ENCODE measurements around the gene DECR2.

DECR2 gene

DNA sequence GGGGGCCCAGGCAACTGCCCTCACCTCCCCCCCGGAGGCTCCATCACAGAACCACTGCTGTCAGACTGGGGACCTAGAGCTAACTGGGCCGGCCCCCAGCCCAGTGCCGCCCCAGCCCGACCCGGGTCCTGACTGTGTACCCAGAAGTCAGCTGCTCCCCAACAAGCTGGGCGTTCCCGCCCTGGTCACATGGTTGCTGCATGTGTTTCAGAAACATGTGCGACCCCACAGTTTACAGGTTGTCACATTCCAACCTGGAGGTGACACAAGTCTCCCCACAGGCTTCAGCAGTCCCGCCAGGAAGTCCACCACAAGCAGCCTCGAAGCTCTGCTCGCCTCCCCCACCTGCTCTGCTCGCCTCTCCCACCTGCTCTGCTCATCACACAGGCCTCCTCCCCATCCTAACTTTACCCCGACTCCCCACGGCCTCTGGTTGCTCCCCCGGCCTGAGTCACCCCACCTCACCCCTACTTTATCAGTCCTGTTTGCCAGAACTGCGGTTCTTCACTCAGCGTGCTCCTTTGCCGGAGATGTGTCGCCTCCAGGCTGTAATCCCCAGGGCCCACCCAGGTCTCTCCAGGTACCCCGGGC is 32.3 kb upstream of the DECR2 start:
- H3K4me3 ChIP-seq (ENCODE audit: insufficient read depth in 1 of 2, low read depth in 1 of 2, low read length in 2 of 2), result peak overlapping the region in 1 of 2 experiments; percentile 75
- no peak overlapping the region for H2AK5ac ChIP-seq (ENCODE audit: low read length, severe bottlenecking)
- no peak for DNase-seq
- H3K27ac ChIP-seq (ENCODE audit: low read length, poor library complexity, severe bottlenecking), result no peak overlapping the region
- 93% methylated on average over 20 of the region's 20 CpGs for WGBS
- H3K23ac ChIP-seq (ENCODE audit: low read length in 2 of 2), result peak overlapping the region in 1 of 2 experiments; percentile 79
- no peak overlapping the region for H4K8ac ChIP-seq (ENCODE audit: low read length)
- peak overlapping the region; percentile 66 for H3K4me2 ChIP-seq (ENCODE audit: low read length, poor library complexity, severe bottlenecking)
- peaks cover 18% of the 10 kb centered on the region for H3K79me1 ChIP-seq (replicated peaks; ENCODE audit: low read length, poor library complexity, severe bottlenecking)
- no peak overlapping the region for H3K14ac ChIP-seq (ENCODE audit: low read length in 2 of 2)
- H2AFZ ChIP-seq (ENCODE audit: low read depth, low read length), result no peak overlapping the region
- no peak overlapping the region for H4K91ac ChIP-seq (ENCODE audit: low read length)
- no peak overlapping the region for H2BK120ac ChIP-seq (ENCODE audit: low read depth, low read length)
- H2BK5ac ChIP-seq (ENCODE audit: low read depth, low read length, poor library complexity, severe bottlenecking), result no peak overlapping the region
- no peak overlapping the region for H3K4ac ChIP-seq (ENCODE audit: low read depth in 1 of 2, low read length in 2 of 2)
- no peak overlapping the region for H2BK12ac ChIP-seq (ENCODE audit: low read length in 2 of 2)
- peaks cover 58 to 78% of the 10 kb centered on the region in 2 experiments for H3K36me3 ChIP-seq (ENCODE audit: control insufficient read depth in 1 of 2, insufficient read depth in 2 of 2, low read depth in 1 of 2, low read length in 2 of 2)
- H3K4me1 ChIP-seq (ENCODE audit: control insufficient read depth, insufficient read depth, low read depth, low read length), result peaks cover 25% of the 10 kb centered on the region
- no peaks in the 10 kb centered on the region for H3K9me3 ChIP-seq (ENCODE audit: control insufficient read depth, low read length)
- no peak overlapping the region for H2BK15ac ChIP-seq (ENCODE audit: low read depth, poor library complexity, severe bottlenecking)
- no peak overlapping the region for H3K18ac ChIP-seq (ENCODE audit: low read depth in 1 of 2, low read length in 2 of 2)
- peak overlapping the region; percentile 62 for H3K9ac ChIP-seq (ENCODE audit: low read length)
- H3K27me3 ChIP-seq (ENCODE audit: control insufficient read depth in 1 of 2, insufficient read depth in 1 of 2, low read length in 2 of 2), result peaks cover 4 to 6% of the 10 kb centered on the region in 2 experiments

GRCh38 chr16:369866-370436 is 31.7 kb upstream of the DECR2 start:
- Histone ChIP-seq H3K9me3 (ENCODE audit: control insufficient read depth, low read length) (no peaks in the 10 kb centered on the region), H3K27ac (ENCODE audit: low read length, poor library complexity, severe bottlenecking) (no peak overlapping the region), H2AK5ac (ENCODE audit: low read length, severe bottlenecking) (no peak overlapping the region), H3K18ac (ENCODE audit: low read depth in 1 of 2, low read length in 2 of 2) (no peak overlapping the region), H3K4me2 (ENCODE audit: low read length, poor library complexity, severe bottlenecking) (peak overlapping the region; percentile 66), H3K4me3 (ENCODE audit: insufficient read depth in 1 of 2, low read depth in 1 of 2, low read length in 2 of 2) (peak overlapping the region; percentile 53 to 75), H3K14ac (ENCODE audit: low read length in 2 of 2) (peak overlapping the region in 1 of 2 experiments; percentile 83), H4K8ac (ENCODE audit: low read length) (no peak overlapping the region), H3K4ac (ENCODE audit: low read depth in 1 of 2, low read length in 2 of 2) (peak overlapping the region in 1 of 2 experiments; percentile 56), H2BK120ac (ENCODE audit: low read depth, low read length) (no peak overlapping the region), H2AFZ (ENCODE audit: low read depth, low read length) (no peak overlapping the region), H3K9ac (ENCODE audit: low read length) (peak overlapping the region; percentile 62), H2BK15ac (ENCODE audit: low read depth, poor library complexity, severe bottlenecking) (no peak overlapping the region), H2BK12ac (ENCODE audit: low read length in 2 of 2) (peak overlapping the region in 1 of 2 experiments; percentile 3), H3K36me3 (ENCODE audit: control insufficient read depth in 1 of 2, insufficient read depth in 2 of 2, low read depth in 1 of 2, low read length in 2 of 2) (peaks cover 64 to 79% of the 10 kb centered on the region in 2 experiments), H3K27me3 (ENCODE audit: control insufficient read depth in 1 of 2, insufficient read depth in 1 of 2, low read length in 2 of 2) (no peaks in the 10 kb centered on the region), H3K79me1 (replicated peaks; ENCODE audit: low read length, poor library complexity, severe bottlenecking) (peaks cover 18% of the 10 kb centered on the region), H3K4me1 (ENCODE audit: control insufficient read depth, insufficient read depth, low read depth, low read length) (peaks cover 21% of the 10 kb centered on the region), H2BK5ac (ENCODE audit: low read depth, low read length, poor library complexity, severe bottlenecking) (no peak overlapping the region), H4K91ac (ENCODE audit: low read length) (peak overlapping the region; percentile 19), H3K23ac (ENCODE audit: low read length in 2 of 2) (peak overlapping the region in 1 of 2 experiments; percentile 9)
- DNase-seq, result no peak
- 46% methylated on average over 21 of the region's 44 CpGs for WGBS

GRCh38 chr16:370443-370842 is 31.2 kb upstream of the DECR2 start, which contains the start of gene MRPL28:
TSS of gene MRPL28 (minus strand) at chr16:370538. CDS start at chr16:370218, 320 bp downstream.
- H3K9me3 ChIP-seq (ENCODE audit: control insufficient read depth, low read length), result no peaks in the 10 kb centered on the region
- H2BK12ac ChIP-seq (ENCODE audit: low read length in 2 of 2), result peak within 1 kb of the TSS in 1 of 2 experiments; percentile 3
- H3K79me1 ChIP-seq (replicated peaks; ENCODE audit: low read length, poor library complexity, severe bottlenecking), result peaks cover 18% of the 10 kb centered on the region
- no peak within 1 kb of the TSS for H2BK5ac ChIP-seq (ENCODE audit: low read depth, low read length, poor library complexity, severe bottlenecking)
- peak within 1 kb of the TSS; percentile 59 for H2AK5ac ChIP-seq (ENCODE audit: low read length, severe bottlenecking)
- peaks cover 67 to 83% of the 10 kb centered on the region in 2 experiments for H3K36me3 ChIP-seq (ENCODE audit: control insufficient read depth in 1 of 2, insufficient read depth in 2 of 2, low read depth in 1 of 2, low read length in 2 of 2)
- H3K27me3 ChIP-seq (ENCODE audit: control insufficient read depth in 1 of 2, insufficient read depth in 1 of 2, low read length in 2 of 2), result no peaks in the 10 kb centered on the region
- H2AFZ ChIP-seq (ENCODE audit: low read depth, low read length), result no peak within 1 kb of the TSS
- H3K4me1 ChIP-seq (ENCODE audit: control insufficient read depth, insufficient read depth, low read depth, low read length), result peaks cover 21% of the 10 kb centered on the region
- no peak within 1 kb of the TSS for H2BK120ac ChIP-seq (ENCODE audit: low read depth, low read length)
- no peak within 1 kb of the TSS for H2BK15ac ChIP-seq (ENCODE audit: low read depth, poor library complexity, severe bottlenecking)
- H3K9ac ChIP-seq (ENCODE audit: low read length), result peak within 1 kb of the TSS; percentile 80
- peak within 1 kb of the TSS; percentile 55 for H4K91ac ChIP-seq (ENCODE audit: low read length)
- H3K23ac ChIP-seq (ENCODE audit: low read length in 2 of 2), result peak within 1 kb of the TSS in 1 of 2 experiments; percentile 9
- peak within 1 kb of the TSS; percentile 56 to 76 for H3K4ac ChIP-seq (ENCODE audit: low read depth in 1 of 2, low read length in 2 of 2)
- peak within 1 kb of the TSS; percentile 66 for H3K4me2 ChIP-seq (ENCODE audit: low read length, poor library complexity, severe bottlenecking)
- peak within 1 kb of the TSS; percentile 16 for H3K27ac ChIP-seq (ENCODE audit: low read length, poor library complexity, severe bottlenecking)
- H4K8ac ChIP-seq (ENCODE audit: low read length), result peak within 1 kb of the TSS; percentile 59
- H3K14ac ChIP-seq (ENCODE audit: low read length in 2 of 2), result peak within 1 kb of the TSS in 1 of 2 experiments; percentile 83
- no peak within 1 kb of the TSS for H3K18ac ChIP-seq (ENCODE audit: low read depth in 1 of 2, low read length in 2 of 2)
- WGBS, result 0% methylated on average over 19 of the region's 30 CpGs
- DNase-seq, result peak; percentile 95
- peak within 1 kb of the TSS; percentile 53 to 75 for H3K4me3 ChIP-seq (ENCODE audit: insufficient read depth in 1 of 2, low read depth in 1 of 2, low read length in 2 of 2)

DNA sequence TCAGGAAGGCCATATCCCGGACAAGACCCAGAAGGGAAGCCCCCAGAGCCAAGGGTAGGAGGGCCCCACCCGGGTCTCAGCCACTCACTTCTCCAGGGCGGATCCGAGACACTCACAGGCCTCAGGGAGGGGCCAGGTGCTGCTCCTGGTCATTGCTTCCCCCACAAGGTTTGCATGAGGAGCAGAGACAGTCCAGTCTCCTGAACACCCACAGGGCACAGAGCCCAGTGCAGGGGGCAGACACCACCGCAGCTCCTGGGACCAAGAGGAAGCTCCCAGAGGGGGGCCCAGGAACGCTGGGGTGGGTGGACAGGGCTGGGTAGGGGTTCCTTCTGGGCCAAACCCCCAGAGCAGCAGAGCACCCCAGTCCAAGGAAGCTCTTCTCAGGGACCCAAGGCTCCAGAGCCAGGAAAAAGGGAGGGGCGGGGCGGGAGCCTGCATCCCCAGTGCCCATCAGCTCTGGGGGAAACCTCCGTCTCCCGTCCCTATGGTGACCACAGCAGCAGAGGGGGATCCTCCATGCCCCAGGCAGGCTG is 30.6 kb upstream of the DECR2 start:
- H2AFZ ChIP-seq (ENCODE audit: low read depth, low read length), result no peak overlapping the region
- H3K4me2 ChIP-seq (ENCODE audit: low read length, poor library complexity, severe bottlenecking), result no peak overlapping the region
- peaks cover 20% of the 10 kb centered on the region for H3K79me1 ChIP-seq (replicated peaks; ENCODE audit: low read length, poor library complexity, severe bottlenecking)
- H3K23ac ChIP-seq (ENCODE audit: low read length in 2 of 2), result no peak overlapping the region
- peaks cover 71 to 87% of the 10 kb centered on the region in 2 experiments for H3K36me3 ChIP-seq (ENCODE audit: control insufficient read depth in 1 of 2, insufficient read depth in 2 of 2, low read depth in 1 of 2, low read length in 2 of 2)
- peak overlapping the region; percentile 16 for H3K27ac ChIP-seq (ENCODE audit: low read length, poor library complexity, severe bottlenecking)
- no peak overlapping the region for H3K14ac ChIP-seq (ENCODE audit: low read length in 2 of 2)
- H2BK5ac ChIP-seq (ENCODE audit: low read depth, low read length, poor library complexity, severe bottlenecking), result no peak overlapping the region
- H2BK12ac ChIP-seq (ENCODE audit: low read length in 2 of 2), result no peak overlapping the region
- peaks cover 20% of the 10 kb centered on the region for H3K4me1 ChIP-seq (ENCODE audit: control insufficient read depth, insufficient read depth, low read depth, low read length)
- H3K9ac ChIP-seq (ENCODE audit: low read length), result peak overlapping the region; percentile 80
- peak overlapping the region; percentile 45 to 76 for H3K4ac ChIP-seq (ENCODE audit: low read depth in 1 of 2, low read length in 2 of 2)
- peak overlapping the region; percentile 59 for H2AK5ac ChIP-seq (ENCODE audit: low read length, severe bottlenecking)
- H3K27me3 ChIP-seq (ENCODE audit: control insufficient read depth in 1 of 2, insufficient read depth in 1 of 2, low read length in 2 of 2), result no peaks in the 10 kb centered on the region
- H2BK120ac ChIP-seq (ENCODE audit: low read depth, low read length), result no peak overlapping the region
- no peak for DNase-seq
- H4K91ac ChIP-seq (ENCODE audit: low read length), result peak overlapping the region; percentile 55
- H3K18ac ChIP-seq (ENCODE audit: low read depth in 1 of 2, low read length in 2 of 2), result no peak overlapping the region
- H2BK15ac ChIP-seq (ENCODE audit: low read depth, poor library complexity, severe bottlenecking), result no peak overlapping the region
- 78% methylated on average over 10 of the region's 10 CpGs for WGBS
- H3K9me3 ChIP-seq (ENCODE audit: control insufficient read depth, low read length), result no peaks in the 10 kb centered on the region
- peak overlapping the region in 1 of 2 experiments; percentile 58 for H3K4me3 ChIP-seq (ENCODE audit: insufficient read depth in 1 of 2, low read depth in 1 of 2, low read length in 2 of 2)
- peak overlapping the region; percentile 59 for H4K8ac ChIP-seq (ENCODE audit: low read length)

Measured in mesenchymal stem cell (in vitro differentiated cells and primary cell).